HT-29 (cell line): Measurements from ENCODE around the gene DENND1A. TPM values are rescaled to one million over a fixed set of nuclear protein-coding genes. Genes with fewer than 3 reads are reported as not detected.
"Not testable (repeated sequence)": the region's sequence is repeated elsewhere in the genome, so short reads cannot be mapped to it uniquely, and the experiment has no call there.

Experiments
- DNase-seq: peaks from one replicate; pipeline ENCODE4 v3.0.0-alpha.2; 2015; ENCODE audit warnings: low spot score
- total RNA-seq: library from RNA; depleted of rRNA; stranded (reverse); fragments of >200 nt; shearing (Covaris generic); gene quantifications from 2 replicates; pipeline ENCODE4 v1.2.3, GENCODE V29; 2014

DENND1A gene
- total RNA-seq, 1 experiment from 2014 or later, result 17.9 TPM

DNA sequence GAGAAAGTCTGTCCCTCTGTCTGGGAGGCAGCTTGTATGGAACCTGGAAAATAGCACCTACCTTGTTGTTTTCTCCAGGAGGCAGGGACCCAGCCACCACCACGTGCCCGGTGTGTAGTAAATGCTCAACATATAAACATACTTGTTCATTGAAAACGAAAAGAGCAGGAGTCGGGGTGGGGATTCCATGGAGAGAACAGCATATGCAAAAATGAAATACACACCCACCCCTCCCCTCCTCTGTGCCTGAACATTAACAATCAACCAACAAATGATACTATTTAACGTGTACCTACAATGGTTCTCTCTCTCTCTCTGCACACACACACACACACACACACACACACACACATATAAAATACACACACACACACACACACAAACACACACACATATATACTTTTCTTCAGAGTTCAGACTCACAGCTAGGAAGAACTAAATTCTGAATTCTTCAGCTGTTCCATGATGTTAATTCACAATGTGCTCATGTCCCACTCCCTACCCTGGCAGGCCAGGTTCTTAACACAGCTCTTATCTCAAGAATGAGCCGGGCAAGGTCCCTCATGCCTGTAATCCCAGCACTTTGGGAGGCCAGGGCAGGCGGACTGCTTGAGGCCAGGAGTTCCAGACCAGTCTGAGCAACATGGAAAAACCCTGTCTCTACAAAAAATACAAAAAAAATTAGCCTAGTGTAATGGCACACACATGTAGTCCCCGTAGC, 16.3 kb upstream of the DENND1A start:
- no peak for DNase-seq

DNA sequence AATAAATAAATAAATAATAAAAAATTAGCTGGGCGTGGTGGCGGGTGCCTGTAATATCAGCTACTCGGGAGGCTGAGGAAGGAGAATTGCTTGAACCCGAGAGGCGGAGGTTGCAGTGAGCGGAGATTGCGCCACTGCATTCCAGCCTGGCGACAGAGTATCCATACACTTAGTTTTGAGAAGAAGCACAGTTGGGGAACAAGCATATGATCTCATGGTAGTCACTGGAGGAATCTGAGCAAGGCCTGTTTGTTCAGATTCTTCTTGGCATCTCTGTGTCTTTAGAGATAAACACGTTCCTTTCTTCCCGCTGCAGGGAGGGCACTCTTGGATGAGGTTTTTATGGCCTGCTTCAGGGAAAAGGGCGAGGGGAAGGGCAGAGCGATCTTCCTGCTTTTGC, 15.6 kb upstream of the DENND1A start:
- DNase-seq, result no peak

DNA sequence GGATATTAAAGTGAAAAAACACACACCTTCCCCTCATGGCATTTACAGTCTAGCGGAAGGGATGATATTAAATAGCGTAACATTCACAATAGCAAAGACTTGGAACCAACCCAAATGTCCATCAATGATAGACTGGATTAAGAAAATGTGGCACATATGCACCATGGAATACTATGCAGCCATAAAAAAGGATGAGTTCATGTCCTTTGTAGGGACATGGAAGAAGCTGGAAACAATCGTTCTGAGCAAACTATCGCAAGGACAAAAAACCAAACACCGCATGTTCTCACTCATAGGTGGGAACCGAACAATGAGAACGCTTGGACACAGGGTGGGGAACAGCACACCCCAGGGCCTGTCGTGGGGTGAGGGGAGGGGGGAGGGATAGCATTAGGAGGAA, 14.5 kb upstream of the DENND1A start:
- not testable (repeated sequence) for DNase-seq

DNA sequence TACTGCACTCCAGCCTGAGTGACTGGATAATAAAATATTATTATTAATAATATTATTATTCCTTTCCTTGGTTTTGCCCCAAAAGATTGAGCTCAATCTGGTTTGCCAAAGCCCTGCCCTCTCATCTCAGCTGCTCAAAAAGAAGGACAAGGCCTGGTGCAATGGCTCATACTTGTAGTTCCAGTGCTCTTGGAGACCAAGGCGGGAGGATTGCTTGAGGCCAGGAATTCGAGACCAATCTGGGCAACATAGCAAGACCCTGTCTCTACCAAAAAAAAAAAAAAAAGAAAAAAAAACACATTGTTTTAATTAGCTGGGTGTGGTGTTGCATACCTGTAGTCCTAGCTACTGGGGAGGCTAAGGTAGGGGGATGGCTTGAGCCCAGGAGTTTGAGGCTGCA, 13.7 kb upstream of the DENND1A start:
- DNase-seq, result no peak

DNA sequence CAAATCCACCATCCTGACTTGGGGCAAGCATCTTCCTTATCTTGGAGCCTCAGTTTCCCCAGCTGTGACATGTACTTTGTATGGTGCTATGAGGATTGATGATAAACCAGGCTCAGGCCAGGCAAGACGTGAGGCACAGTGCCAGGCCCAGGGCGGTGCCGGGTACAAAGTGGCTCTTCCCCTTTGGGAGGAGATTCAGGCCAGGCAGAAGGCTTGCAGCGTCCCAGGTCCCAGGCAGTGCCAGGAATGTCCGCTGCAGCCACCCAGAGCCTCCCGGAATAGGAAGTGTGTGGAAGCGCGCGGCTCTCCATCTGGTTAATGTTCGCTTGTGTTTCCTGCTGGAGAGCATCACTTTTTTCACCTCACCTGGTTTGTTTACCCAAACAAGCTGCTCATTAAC, 12.6 kb upstream of the DENND1A start:
- no peak for DNase-seq

DNA sequence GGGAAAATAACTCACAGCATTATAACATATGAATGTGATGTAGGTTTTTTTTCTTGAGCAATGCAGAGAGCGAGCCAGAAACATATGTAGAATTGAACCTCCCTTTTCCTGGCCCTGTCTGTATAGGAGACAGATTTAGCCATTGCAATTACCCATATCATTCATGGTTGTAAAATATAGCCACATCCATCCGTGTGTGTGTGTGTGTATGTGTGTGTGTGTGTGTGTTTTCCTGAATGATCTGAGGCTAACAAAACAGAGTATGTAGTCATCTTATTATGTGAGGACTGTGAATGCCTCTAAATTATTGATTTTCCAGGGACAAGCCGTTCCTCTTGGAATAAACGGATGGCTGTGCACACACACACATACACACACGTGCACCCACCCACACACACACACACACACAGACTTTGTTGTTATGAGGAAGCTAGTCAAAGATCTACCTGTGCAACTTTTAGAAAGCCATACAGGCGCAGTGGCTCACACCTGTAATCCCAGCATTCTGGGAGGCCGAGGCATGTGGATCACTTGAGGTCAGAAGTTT, 11.7 kb upstream of the DENND1A start:
- DNase-seq, result no peak

DNA sequence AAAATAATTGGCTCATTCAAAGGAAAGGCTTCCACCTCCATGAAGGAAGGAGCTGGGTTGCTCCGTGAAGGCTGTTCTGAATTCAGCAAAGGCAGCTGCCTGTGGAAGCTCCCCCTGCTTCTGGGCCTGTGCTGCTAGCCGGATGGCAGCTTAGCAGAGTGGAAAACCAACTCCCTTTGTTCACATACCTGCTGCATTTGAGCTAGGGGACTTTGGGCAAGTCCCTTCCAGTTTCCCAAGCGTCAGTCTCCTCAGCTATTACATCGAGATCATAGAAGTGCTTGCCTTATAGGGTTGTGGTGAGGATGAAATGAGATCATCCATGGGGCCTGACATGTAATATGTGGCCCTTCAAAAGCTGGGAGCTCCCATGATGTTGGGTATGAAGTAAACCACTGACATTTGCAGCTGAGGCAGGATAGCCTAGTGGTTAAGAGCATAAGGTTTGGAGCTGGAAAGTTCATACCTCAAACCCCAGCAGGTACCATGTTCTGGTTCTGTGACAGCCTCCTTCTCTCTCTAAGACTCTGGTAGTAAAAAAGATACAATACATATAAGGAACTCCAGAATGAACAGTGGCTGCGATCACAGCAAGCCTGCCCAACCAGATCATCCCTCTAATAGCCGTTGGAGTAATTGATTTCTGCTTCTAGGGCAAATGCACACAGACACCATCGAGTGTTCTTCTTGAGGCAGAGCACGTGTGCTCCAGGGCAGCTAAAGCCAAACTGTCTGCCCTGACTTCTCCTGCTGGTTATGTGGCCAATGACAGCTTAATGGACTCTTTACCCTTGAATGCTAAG, 11.0 kb upstream of the DENND1A start:
- DNase-seq, result no peak

DNA sequence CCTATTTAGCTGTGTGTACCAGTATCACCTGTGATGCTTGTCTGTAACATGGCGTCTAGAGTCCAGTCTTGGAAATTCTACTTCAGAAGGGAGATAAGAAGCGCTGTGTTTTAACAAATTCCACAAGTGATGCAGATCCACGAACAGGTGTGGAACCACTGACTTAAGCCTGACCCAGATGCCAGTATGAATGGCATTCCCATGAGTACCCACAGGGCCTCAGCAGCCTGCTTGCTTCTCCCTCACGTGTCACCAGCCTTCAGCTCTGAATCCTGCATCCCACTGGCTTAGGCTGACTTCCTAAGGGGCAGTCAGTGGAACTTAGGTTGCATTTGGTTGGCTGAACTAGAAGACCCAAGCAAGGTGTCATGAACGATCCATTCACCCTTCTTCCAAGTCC, 8.5 kb upstream of the DENND1A start:
- no peak for DNase-seq

DNA sequence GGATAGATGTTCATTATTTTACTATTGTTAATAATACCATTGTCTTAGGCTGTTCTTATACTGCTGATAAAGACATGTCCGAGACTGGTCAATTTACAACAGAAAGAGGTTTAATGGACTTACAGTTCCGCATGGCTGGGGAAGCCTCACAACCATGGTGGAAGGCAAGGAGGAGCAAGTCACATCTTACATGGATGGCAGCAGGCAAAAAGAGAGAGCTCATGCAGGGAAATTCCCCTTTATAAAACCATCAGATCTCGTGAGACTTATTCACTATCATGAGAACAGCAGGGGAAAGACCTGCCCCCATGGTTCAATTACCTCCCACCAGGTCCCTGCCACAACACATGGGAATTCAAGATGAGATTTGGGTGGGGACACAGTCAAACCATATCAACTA, 6.6 kb upstream of the DENND1A start:
- not testable (repeated sequence) for DNase-seq

DNA sequence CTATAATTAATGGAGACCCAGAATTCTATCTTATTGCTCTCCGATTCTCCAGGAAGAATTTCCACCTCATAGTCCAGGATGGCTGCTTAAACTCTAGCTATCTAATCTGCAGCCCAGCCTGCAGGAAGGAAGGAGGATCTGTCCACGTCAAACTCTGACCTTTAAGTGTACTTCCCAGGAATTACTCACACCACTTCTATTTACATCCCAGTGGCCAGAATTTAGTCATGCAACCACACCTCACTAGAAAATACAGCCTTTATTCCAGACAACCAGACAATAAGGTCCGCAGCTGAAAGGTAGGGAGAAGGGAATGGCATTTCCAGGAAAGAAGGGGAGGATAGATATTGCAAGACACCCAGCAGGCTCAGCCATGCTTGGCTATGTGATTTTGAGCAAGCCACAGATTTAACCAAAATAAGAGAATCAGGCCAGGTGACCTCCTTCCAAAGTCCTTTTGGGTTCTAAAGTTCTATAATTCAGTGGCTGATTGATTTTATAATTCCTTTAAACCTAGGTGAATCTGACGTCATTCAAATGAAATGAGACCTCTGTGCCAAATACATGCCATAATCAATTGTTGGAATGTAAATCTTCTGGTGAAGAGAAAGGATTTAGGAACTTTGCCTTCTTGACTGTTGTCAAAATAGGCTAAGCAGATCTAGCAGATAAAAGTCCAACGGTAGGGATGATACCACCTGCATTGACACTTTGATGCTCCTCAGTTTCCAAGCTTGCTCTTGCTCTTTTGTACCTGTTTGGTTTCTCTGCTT, 3.7 kb upstream of the DENND1A start:
- peak; percentile 55 for DNase-seq

DNA sequence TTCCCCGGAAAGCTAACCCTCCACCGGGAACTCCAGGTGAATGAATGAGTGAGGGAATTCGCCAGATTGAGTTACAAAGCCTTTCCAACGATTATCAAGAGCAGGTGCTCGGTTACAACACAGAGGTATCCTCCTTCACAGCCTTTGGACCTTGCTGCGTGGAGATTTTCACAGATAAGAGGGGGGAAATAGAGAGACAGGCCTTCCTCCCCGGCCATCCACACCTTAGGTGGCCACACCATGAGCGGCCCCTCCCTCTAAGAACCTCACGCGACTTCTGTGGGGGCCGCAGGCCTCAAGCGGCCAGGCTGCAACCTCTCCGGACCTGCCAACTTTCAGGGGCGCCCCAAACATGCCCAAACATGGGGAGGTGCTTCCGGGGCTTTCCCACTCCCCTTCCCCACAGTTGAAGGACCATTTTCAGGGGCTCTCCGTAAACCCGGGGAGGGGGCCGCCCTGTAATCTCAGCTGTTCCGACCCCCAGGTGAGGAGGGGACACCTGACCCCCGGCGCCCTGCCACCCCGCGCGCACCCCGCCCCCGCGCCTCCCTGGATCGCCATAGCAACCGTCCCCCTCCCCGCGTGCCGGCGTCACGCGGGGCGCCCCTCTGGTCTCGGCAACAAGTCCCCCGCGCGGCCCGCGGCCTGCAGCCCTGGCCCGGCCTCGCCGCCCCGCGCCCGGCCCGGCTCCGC, 603 bp downstream of the DENND1A start:
- no peak for DNase-seq

DNA sequence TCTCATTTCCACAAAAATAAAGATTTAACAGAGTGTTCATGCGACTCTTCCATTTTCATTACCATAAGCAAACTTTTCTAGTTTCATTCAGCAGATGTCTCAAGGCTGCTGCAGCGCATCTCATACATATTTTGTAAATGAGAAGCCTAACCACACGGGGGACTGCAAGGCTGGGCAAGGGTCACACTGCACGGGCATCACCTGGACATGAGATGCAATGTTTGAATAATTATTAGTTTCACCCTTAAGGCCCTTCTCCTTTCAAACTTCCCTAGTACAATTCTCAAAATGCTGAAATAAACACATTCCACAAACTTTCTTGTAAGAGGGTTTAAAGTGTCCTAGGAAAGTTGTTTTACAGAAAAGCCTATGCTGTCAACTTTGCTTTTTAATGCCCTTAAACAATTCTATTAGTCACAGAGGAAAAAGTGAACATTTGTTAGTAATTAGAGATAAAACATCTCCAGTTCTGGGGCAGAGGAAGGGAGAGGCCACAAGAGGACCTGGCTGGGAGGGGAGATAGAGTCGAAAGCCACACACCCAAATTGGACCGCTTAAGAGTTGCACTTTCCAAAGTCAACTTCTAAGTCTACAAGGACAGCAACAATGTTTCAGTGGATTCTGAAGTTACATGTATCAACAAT, 1.3 kb downstream of the DENND1A start:
- DNase-seq, result no peak

DNA sequence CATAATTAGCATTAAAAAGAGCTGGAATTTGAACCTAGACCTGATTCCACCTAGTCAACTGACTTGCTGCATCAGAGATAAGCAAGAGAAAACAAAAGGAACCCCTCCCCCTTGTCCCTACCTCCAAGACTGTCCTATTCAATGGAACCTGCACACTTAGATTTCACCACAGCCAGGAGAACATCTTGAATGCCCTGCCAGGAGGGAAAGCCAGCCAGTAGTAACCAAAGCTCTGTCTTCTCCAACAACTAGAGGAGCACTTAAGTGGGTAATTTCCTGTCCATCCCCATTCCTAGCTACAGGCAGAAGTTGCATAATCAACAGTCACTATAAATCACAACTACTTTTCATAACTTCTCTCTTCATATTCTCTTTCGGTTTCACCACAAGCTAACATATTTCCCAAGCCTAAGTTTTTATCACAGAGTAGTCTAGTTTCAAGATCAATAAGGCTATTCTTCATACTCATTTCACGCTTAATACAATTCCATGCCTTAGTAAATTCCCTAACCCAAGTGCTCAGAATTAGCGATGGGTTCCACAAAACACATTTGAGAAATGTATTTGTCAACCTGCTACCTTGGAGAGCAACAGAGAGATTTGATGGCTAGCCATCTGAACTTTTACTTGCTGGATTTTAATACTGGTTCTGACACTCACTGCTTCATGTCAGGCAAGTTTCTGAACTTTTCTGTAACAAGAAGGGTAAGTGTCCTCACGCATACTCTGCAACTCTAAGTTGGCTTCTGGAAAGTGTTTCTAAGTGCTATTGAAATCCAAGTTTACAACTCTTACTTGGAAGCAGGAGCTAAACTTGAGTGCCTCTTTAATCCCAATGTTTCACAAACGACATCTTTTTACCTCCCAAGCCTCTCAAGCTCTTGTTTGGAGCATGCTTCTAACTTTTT, 2.0 kb downstream of the DENND1A start:
- no peak for DNase-seq

DNA sequence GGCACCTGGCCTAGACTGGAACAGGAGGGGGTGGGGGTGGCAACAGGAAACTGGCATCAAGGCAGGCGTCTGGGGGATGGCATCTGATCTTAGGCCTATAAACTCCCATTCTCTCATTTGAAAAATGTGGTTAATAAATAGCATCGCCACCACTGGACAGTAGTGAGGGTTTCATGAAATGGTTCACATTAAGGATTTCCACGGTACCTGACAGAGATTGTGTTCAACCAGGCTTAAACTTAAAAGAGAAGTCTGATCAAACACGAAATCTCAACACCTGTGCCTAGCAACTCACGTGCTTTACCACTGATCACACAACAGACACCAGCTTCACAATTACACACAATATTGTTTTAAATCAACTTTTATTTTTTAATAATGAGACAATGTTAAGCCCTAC, 3.0 kb downstream of the DENND1A start:
- DNase-seq, result no peak

DNA sequence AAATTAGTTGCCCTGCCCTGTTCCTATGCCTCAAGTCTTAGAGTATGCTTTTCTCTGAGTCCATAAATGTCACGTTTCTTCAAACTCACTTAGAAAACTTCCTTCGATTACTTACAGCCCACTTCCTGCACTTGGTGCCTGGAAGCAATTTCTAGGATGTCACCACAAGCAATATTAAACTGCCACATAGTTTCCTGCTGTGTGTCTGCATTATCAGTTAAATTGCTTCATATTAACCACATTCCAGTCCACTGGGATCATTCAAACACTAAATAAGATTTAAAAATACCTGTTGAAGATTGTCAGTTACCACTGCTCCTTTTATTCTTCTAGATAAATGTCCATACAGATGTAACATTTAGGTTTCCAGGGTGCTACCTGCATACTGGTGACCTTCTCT, 4.1 kb downstream of the DENND1A start:
- no peak for DNase-seq

DNA sequence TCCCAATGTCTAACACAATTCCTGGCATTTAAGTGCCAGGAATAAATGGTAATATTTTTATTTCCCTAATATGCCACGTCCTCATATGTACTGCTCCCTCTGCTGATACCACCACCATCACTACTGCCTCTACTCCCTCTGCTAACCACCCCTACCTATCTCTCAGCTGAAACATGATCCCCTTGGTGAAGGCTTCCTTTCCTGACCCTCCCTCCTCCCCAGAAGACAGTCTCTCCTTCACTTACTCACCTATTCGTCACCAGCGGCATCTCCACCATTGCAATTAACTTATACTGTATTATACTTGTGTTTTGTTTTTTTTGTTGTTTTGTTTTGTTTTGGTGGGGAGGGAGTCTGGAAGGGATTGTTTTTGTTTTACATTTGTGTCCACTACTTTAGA, 4.8 kb downstream of the DENND1A start:
- DNase-seq, result no peak

DNA sequence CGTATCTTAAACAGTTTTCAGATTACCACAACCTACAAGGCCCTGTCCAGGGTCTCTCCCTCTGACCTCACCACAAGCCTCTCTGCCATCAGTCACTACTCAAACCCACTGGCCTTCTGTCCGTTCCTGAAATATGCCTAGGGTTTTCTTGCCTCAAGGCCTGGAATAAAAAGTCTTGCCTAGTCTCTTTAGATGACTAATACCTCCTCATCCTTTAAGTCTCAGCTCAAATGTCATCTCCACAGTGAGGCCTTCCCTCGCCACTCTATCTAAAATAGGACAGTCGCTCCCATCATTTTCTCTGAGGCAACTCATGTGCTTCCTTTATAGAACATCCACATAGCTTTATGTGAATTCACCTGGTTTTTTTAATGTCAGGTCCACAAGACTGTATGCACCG, 5.2 kb downstream of the DENND1A start:
- DNase-seq, result no peak

DNA sequence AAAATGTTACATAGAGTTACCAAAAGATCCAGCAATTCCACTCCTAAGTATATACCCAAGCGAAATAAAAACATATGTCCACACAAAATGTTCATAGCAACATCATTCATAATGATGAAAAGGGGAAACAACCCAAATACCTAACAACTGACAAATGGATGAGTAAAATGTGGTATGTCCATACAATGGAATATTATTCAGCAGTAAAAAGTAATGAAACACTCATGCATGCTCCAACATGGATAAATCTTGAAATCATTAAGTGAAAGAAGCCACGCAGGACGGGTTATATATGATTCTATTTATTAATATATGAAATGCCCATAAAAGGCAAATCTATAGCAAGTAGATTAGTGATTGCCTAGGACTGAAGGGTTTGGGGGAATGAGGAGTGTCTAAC, 6.0 kb downstream of the DENND1A start:
- DNase-seq, result no peak

DNA sequence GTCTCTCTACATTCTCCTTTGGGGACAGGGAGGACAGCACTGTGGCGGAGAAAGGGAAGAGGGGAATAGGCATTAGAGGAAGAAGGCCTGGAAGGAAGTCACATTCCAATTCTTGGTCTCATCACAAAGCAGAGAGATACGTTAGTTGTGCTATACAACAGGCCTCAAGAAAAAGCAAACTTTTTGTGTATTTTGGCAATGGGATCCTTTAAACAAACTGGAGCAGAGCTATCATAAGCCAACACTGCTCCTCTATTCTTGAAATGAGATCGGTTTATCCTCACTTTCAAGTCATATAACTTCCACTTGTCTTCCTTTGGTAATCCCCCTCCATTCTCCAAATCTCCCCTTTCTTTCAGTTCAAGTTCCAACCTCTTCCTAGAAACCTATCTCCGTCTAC, 6.5 kb downstream of the DENND1A start:
- no peak for DNase-seq

DNA sequence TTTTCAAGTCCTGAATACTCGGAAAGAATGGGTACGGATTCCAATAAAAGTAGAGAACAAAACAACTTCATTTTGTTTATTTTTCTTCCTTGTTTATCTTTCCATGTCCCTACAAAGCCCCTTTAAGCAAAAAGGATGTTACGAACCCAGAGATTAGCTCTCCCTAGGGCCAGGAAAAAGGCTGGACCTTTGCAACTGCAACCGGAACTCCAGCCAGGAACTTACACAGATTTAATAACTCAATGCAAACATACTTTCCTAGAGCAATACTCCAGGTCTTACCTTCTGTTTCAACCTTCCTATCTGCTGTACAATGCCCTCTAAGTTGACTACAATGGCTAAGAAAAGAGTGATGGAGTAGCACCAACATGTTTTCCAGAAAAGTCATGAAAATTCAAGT, 7.0 kb downstream of the DENND1A start:
- DNase-seq, result no peak
